HFF-Myc (cell line): Measurements from ENCODE around the gene IL2RA.

Experiments used
- DNase-seq: peaks from one replicate; pipeline ENCODE4 v3.0.0-alpha.2; 2011; ENCODE audit warnings: low read depth; ENCODE audit errors: extremely low read depth
- H3K4me3 ChIP-seq: replicated peaks from 2 replicates; pipeline ENCODE4 v1.5.1; 2011; ENCODE audit warnings: low read depth, mild to moderate bottlenecking, control low read depth, low read length
- TF ChIP-seq, protein P1 (sequence below): IDR thresholded peaks from 2 replicates; pipeline ENCODE4 v1.5.1; 2012; ENCODE audit warnings: mild to moderate bottlenecking, low read depth, low read length, control low read depth; ENCODE audit errors: missing control alignments

IL2RA gene

GRCh38 chr10:5976512-5977470, 85.4 kb downstream of the IL2RA start:
- peak overlapping the region; percentile 87 for H3K4me3 ChIP-seq
- TF ChIP-seq, protein P1, sequence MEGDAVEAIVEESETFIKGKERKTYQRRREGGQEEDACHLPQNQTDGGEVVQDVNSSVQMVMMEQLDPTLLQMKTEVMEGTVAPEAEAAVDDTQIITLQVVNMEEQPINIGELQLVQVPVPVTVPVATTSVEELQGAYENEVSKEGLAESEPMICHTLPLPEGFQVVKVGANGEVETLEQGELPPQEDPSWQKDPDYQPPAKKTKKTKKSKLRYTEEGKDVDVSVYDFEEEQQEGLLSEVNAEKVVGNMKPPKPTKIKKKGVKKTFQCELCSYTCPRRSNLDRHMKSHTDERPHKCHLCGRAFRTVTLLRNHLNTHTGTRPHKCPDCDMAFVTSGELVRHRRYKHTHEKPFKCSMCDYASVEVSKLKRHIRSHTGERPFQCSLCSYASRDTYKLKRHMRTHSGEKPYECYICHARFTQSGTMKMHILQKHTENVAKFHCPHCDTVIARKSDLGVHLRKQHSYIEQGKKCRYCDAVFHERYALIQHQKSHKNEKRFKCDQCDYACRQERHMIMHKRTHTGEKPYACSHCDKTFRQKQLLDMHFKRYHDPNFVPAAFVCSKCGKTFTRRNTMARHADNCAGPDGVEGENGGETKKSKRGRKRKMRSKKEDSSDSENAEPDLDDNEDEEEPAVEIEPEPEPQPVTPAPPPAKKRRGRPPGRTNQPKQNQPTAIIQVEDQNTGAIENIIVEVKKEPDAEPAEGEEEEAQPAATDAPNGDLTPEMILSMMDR: no peak
- no peak for DNase-seq

DNA sequence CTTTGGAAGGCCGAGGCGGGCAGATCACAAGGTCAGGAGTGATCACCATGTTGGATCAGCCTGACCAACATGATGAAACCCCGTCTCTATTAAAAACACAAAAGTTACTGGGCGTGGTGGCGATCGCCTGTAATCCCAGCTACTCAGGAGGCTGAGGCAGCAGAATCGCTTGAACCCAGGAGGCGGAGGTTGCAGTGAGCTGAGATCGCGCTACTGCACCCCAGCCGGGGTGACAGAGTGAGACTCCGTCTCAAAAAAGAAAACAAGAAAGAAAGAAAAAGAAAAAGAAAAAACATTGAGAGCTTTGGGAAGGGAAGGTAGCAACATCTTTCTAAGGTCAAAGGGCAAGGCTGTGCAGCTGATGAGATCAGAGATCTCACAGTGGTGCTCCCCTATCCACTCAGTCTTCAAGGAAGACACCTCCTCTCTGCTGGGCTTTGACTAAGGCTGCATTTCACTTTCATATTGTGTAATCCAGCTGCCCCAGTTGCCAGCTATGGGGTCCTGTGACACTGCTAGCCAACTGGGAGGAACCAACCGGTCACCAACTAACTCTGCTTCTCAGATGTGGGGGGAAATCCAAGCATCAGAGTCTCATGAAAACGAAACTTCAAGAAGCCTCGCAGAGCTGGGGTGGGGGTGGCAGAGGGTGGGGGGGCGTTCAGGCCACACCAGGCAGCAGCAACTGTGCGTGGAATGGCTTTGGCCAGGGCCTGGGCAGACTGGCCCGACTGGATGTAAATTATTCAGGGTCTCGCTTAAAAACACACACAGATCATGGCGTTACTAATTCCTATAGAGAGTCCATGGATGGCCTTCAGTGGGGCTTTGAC, 86.3 kb downstream of the IL2RA start:
- TF ChIP-seq, protein P1: no peak
- H3K4me3 ChIP-seq: peak overlapping the region; percentile 87
- no peak for DNase-seq

DNA sequence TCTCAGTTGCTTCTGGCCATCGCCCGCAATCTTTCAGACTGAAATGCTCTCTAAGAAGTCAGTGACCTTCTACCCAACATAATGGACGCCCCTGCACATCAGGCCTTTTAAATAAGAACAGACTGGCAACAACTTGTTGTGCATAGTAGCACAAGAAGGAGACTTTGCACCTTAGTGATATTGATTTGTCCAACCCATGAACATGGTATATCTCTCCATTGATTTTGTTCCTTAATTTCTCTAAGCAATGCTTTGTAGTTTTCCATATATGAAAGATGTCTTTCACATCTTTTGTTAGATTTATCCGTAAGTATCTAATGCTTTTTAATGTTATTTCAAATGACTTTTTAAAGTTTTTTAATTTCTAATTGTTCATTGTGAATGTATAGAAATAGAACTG, 89.1 kb downstream of the IL2RA start:
- TF ChIP-seq, protein P1: no peak
- H3K4me3 ChIP-seq: no peak overlapping the region
- DNase-seq: no peak

DNA sequence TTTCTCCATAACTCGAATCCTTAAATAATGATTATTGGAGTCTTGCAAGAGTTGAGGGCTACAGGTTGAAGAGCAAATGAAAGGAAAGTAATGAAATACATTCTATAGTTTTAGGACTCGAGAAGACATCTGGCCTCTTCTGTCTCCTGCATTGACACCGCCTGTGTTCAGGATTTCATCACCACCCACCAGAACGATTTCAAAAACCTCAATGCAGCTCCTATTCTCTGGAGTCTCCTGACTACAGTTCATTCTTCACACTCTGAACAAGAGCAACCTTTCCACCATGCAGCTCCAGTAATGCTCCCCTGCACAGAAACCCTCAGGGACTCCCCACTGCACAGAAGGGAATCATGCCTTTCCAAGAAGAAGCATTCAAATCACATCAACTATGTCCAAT, 90.3 kb downstream of the IL2RA start:
- TF ChIP-seq, protein P1: no peak
- no peak for DNase-seq
- H3K4me3 ChIP-seq: no peak overlapping the region

DNA sequence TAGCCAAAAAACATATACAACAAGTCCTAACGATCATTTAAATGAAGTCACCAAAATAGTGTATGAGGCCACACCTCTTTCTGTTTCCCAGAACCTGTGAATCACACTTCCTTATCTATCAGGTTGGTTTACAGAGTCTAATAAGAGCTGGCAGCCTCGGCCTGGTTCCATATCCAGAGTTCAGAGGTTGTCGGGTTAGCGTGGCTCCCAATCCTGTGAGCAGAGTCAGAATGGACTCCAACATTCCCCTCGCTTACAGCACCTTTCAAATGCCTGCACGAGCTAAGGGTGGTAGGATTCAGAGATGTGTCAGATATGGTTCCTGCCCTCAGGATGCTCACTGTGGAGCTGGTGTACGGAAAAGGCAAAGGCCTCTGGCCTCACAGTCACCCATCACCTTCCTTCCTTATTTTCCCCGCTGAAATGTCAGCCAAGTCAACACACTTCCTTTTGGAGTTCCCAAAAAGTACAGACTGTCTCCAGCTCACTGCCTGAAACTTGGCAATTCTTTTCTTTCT, 90.8 kb downstream of the IL2RA start:
- H3K4me3 ChIP-seq: no peak overlapping the region
- no peak for DNase-seq
- TF ChIP-seq, protein P1: no peak

DNA sequence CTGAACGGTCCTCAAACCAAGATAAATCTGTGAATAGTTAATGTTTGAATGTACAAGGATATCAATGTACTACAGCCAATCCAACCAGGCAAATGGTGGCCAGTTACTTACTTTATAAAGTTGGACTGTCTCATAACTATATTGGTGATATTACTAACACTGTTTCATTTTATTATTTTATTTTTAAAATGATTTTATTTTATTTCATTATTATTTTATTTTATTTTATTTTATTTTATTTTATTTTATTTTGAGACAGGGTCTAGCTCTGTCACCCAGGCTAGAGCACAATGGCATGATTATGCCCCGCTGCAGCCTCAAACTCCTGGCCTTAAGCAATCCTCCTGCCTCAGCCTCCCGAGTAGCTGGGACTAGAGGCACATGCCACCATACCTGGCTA, 91.6 kb downstream of the IL2RA start:
- no peak for DNase-seq
- TF ChIP-seq, protein P1: no peak
- H3K4me3 ChIP-seq: no peak overlapping the region
